Common myeloid progenitor, CD34-positive (primary cell): ENCODE data around the gene ALK.

ENCODE experiments used
- CTCF ChIA-PET: fragments of 350-600 bp; sonication (Branson Sonifier 250); formaldehyde crosslinking; loops from one replicate; lab custom pipeline; 2021; ENCODE audit warnings: antibody characterized with exemption; lab: Charles Lee
- POLR2A ChIA-PET: fragments of 350-600 bp; sonication (Branson Sonifier 250); formaldehyde crosslinking; loops from one replicate; lab custom pipeline; 2021; ENCODE audit warnings: antibody characterized with exemption; lab: Charles Lee
- DNase-seq, 3 donors: peaks; one replicate each; pipeline versions ENCODE4 v3.0.0 to v3.0.0-alpha.2; 2013
- H3K27ac ChIP-seq, 2 experiments: 1 replicate in 1 of 2; 2 replicates in 1 of 2; pipeline ENCODE4 v1.7.0; 2013; ENCODE audit warnings: inconsistent platforms in 2 of 2, low read length in 2 of 2, mild to moderate bottlenecking in 2 of 2, low read depth in 1 of 2, moderate library complexity in 1 of 2; ENCODE audit not compliant: severe bottlenecking in 2 of 2, insufficient read depth in 1 of 2, poor library complexity in 1 of 2
- H3K27me3 ChIP-seq, 5 experiments: replicated peaks in 2 of 5; 1 replicate in 3 of 5; 2 replicates in 2 of 5; pipeline versions ENCODE4 v1.6.1 to v1.7.0; 2013; ENCODE audit warnings: low read length in 4 of 5, mild to moderate bottlenecking in 2 of 5, moderate library complexity in 2 of 5, inconsistent platforms in 1 of 5; ENCODE audit not compliant: insufficient read depth in 5 of 5, control insufficient read depth in 4 of 5
- H3K36me3 ChIP-seq, 4 experiments: 1 replicate in 2 of 4; 2 replicates in 2 of 4; pipeline versions ENCODE4 v1.6.1 to v1.7.0; 2013; ENCODE audit warnings: low read length in 3 of 4, control low read depth in 1 of 4, mild to moderate bottlenecking in 1 of 4; ENCODE audit not compliant: control insufficient read depth in 4 of 4, insufficient read depth in 4 of 4
- H3K4me1 ChIP-seq, 4 experiments: 1 replicate in 3 of 4; 2 replicates in 1 of 4; pipeline versions ENCODE4 v1.6.1 to v1.7.1; 2013; ENCODE audit warnings: low read length in 3 of 4, mild to moderate bottlenecking in 3 of 4, control low read depth in 1 of 4, inconsistent platforms in 1 of 4, moderate library complexity in 1 of 4; ENCODE audit not compliant: control insufficient read depth in 4 of 4, insufficient read depth in 4 of 4; ENCODE audit errors: control extremely low read depth in 1 of 4
- H3K4me3 ChIP-seq, 7 experiments: 1 replicate in 4 of 7; 2 replicates in 3 of 7; pipeline versions ENCODE4 v1.5.1 to v1.7.0; 2013; ENCODE audit warnings: mild to moderate bottlenecking in 7 of 7, low read length in 6 of 7, moderate library complexity in 6 of 7, inconsistent platforms in 2 of 7, low read depth in 2 of 7, control low read depth in 1 of 7; ENCODE audit not compliant: insufficient read depth in 4 of 7, control insufficient read depth in 1 of 7; ENCODE audit errors: extremely low read depth in 1 of 7
- H3K9me3 ChIP-seq, 5 experiments: 1 replicate in 4 of 5; 2 replicates in 1 of 5; pipeline versions ENCODE4 v1.6.1 to v1.7.1; 2013; ENCODE audit warnings: low read length in 4 of 5, mild to moderate bottlenecking in 2 of 5, inconsistent platforms in 1 of 5, low read depth in 1 of 5, moderate library complexity in 1 of 5; ENCODE audit not compliant: control insufficient read depth in 4 of 5, insufficient read depth in 2 of 5; ENCODE audit errors: control extremely low read depth in 1 of 5
- WGBS: methylation state at CpG from one replicate; pipeline ENCODE4 v1.1.5; 2013; ENCODE audit not compliant: insufficient coverage; 5-methylcytosine and 5-hydroxymethylcytosine counted together

The ALK gene

DNA sequence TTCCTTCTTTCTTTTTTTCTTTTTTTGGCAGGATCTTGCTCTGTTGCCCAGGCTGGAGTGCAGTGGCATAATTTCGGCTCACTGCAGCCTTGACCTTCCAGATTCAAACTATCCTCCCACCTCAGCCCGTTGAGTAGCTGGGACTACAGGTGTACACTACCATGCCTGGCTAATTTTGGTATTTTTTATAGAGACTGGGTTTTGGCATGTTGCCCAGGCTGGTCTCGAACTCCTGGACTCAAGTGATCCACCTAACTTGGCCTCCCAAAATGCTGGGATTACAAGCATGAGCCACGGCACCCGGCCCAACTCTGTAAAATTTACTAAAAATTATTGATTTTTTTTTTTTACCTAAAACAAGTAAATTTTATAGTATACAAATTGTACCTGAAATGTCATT lies 360.8 kb downstream of the ALK start:
- Histone ChIP-seq H3K27me3 (no peaks in the 10 kb centered on the region), H3K4me3 (no peak overlapping the region), H3K9me3 (no peaks in the 10 kb centered on the region), H3K27ac (no peak overlapping the region), H3K4me1 (no peaks in the 10 kb centered on the region), H3K36me3 (no peaks in the 10 kb centered on the region)
- POLR2A ChIA-PET, result no interaction called here
- CTCF ChIA-PET, result interaction anchor here (0.6 kb wide), 1 partner anchor 14 kb away, joined by 3 read pairs; no protein-coding TSS in a partner anchor
- no peak for DNase-seq
- WGBS, result no CpG with 5 or more reads among the region's 5 CpGs

- CTCF ChIA-PET, result interaction anchor here (0.6 kb wide), 1 partner anchor 14 kb away, joined by 3 read pairs; no protein-coding TSS in a partner anchor
These were observed 361.4 kb downstream of the ALK start for GRCh38 chr2:29560030-29560429.

GRCh38 chr2:29559578-29559977 lies 361.8 kb downstream of the ALK start:
- 100% methylated on average over 1 of the region's 1 CpG for WGBS
- POLR2A ChIA-PET, result no interaction called here

More at GRCh38 chr2:29560030-29560429, 361.4 kb downstream of the ALK start:
- H3K4me3 ChIP-seq, result no peak overlapping the region
- no peaks in the 10 kb centered on the region for H3K9me3 ChIP-seq
- H3K4me1 ChIP-seq, result no peaks in the 10 kb centered on the region
- POLR2A ChIA-PET, result no interaction called here
- DNase-seq, result no peak
- H3K36me3 ChIP-seq, result no peaks in the 10 kb centered on the region
- no CpG with 5 or more reads among the region's 1 CpG for WGBS
- H3K27ac ChIP-seq, result no peak overlapping the region
- no peaks in the 10 kb centered on the region for H3K27me3 ChIP-seq

GRCh38 chr2:29558097-29558496 lies 363.3 kb downstream of the ALK start:
- H3K4me3 ChIP-seq, result no peak overlapping the region
- ChIA-PET CTCF (no interaction called here), POLR2A (no interaction called here)
- H3K9me3 ChIP-seq, result no peaks in the 10 kb centered on the region
- H3K4me1 ChIP-seq, result no peaks in the 10 kb centered on the region
- no peak overlapping the region for H3K27ac ChIP-seq
- no peaks in the 10 kb centered on the region for H3K36me3 ChIP-seq
- DNase-seq, result no peak
- H3K27me3 ChIP-seq, result no peaks in the 10 kb centered on the region

More at GRCh38 chr2:29559578-29559977, 361.8 kb downstream of the ALK start:
- H3K36me3 ChIP-seq, result no peaks in the 10 kb centered on the region
- no peaks in the 10 kb centered on the region for H3K4me1 ChIP-seq
- no peaks in the 10 kb centered on the region for H3K9me3 ChIP-seq
- no peaks in the 10 kb centered on the region for H3K27me3 ChIP-seq
- CTCF ChIA-PET, result no interaction called here
- no peak overlapping the region for H3K4me3 ChIP-seq
- no peak for DNase-seq
- H3K27ac ChIP-seq, result no peak overlapping the region

- Histone ChIP-seq H3K4me3 (no peak overlapping the region), H3K4me1 (no peaks in the 10 kb centered on the region), H3K27ac (no peak overlapping the region), H3K9me3 (no peaks in the 10 kb centered on the region), H3K36me3 (no peaks in the 10 kb centered on the region), H3K27me3 (no peaks in the 10 kb centered on the region)
- ChIA-PET CTCF (no interaction called here), POLR2A (no interaction called here)
- 100% methylated on average over 1 of the region's 1 CpG for WGBS
- DNase-seq, result no peak
These were observed 364.1 kb downstream of the ALK start for GRCh38 chr2:29557268-29557667.

- no peaks in the 10 kb centered on the region for H3K27me3 ChIP-seq
- WGBS, result no CpG with 5 or more reads among the region's 2 CpGs
- no peak overlapping the region for H3K27ac ChIP-seq
- H3K4me1 ChIP-seq, result peaks cover 0 to 16% (median 9%) of the 10 kb centered on the region in 4 experiments
- no peaks in the 10 kb centered on the region for H3K9me3 ChIP-seq
- ChIA-PET POLR2A (no interaction called here), CTCF (no interaction called here)
- H3K36me3 ChIP-seq, result no peaks in the 10 kb centered on the region
- H3K4me3 ChIP-seq, result no peak overlapping the region
- no peak for DNase-seq
These were observed 372.4 kb downstream of the ALK start for GRCh38 chr2:29549069-29549380.

- ChIA-PET CTCF (no interaction called here), POLR2A (no interaction called here)
- peaks cover 0 to 16% (median 9%) of the 10 kb centered on the region in 4 experiments for H3K4me1 ChIP-seq
- no peak overlapping the region for H3K27ac ChIP-seq
- H3K27me3 ChIP-seq, result no peaks in the 10 kb centered on the region
- H3K4me3 ChIP-seq, result no peak overlapping the region
- 86% methylated on average over 2 of the region's 2 CpGs for WGBS
- H3K9me3 ChIP-seq, result no peaks in the 10 kb centered on the region
- H3K36me3 ChIP-seq, result no peaks in the 10 kb centered on the region
- no peak for DNase-seq
These were observed 376.5 kb downstream of the ALK start for GRCh38 chr2:29544917-29545316.
